Measurements from ENCODE around the gene TRIO. TPM values are rescaled to one million over a fixed set of nuclear protein-coding genes. Genes with fewer than 3 reads are reported as not detected.

The TRIO gene
- total and polyA plus RNA-seq, 2 donors (not counting 3 experiments of a cell fraction or from before 2014, with no cell fraction given), result 82.9 to 248 TPM

- peaks cover 26 to 30% of the 10 kb centered on the region in 2 experiments for H3K36me3 ChIP-seq (ENCODE audit: control insufficient read depth in 2 of 2, extremely low read depth in 1 of 2, insufficient read depth in 2 of 2, low read length in 2 of 2)
- CTCF ChIA-PET, result no interaction called here
- no peaks in the 10 kb centered on the region for H3K9me1 ChIP-seq (replicated peaks; ENCODE audit: control insufficient read depth, extremely low read depth, insufficient read depth, low read length)
- intact Hi-C loops (cut with micrococcal nuclease), result no loop called here
- H3K9me3 ChIP-seq (replicated peaks; ENCODE audit: control insufficient read depth, insufficient read depth, low read length), result no peaks in the 10 kb centered on the region
- H3K4me3 ChIP-seq (replicated peaks in 1 of 3; ENCODE audit: insufficient read depth in 1 of 3, low read depth in 1 of 3, low read length in 3 of 3), result no peak overlapping the region
- no peaks in the 10 kb centered on the region for H4K20me1 ChIP-seq (replicated peaks; ENCODE audit: control insufficient read depth, extremely low read depth, insufficient read depth, low read length)
- TF ChIP-seq FOS (IDR thresholded peaks at IDR 0.05; ENCODE audit: borderline replicate concordance, insufficient read depth, low read length), result no peak
- no peak for TF ChIP-seq JUN (IDR thresholded peaks at IDR 0.05; ENCODE audit: borderline replicate concordance, insufficient read depth, insufficient read length, low read depth)
- TF ChIP-seq EZH2 (IDR thresholded peaks at IDR 0.05; ENCODE audit: borderline replicate concordance, low read depth, low read length, severe bottlenecking), result no peak
- no peak for TF ChIP-seq MAX (IDR thresholded peaks at IDR 0.05; ENCODE audit: insufficient read depth, insufficient read length)
- TF ChIP-seq POLR2A (IDR thresholded peaks at IDR 0.05; ENCODE audit: low read depth, low read length), result no peak
- no peak for TF ChIP-seq MYC (IDR thresholded peaks at IDR 0.05; ENCODE audit: low read depth, low read length)
- TF ChIP-seq, protein P1, sequence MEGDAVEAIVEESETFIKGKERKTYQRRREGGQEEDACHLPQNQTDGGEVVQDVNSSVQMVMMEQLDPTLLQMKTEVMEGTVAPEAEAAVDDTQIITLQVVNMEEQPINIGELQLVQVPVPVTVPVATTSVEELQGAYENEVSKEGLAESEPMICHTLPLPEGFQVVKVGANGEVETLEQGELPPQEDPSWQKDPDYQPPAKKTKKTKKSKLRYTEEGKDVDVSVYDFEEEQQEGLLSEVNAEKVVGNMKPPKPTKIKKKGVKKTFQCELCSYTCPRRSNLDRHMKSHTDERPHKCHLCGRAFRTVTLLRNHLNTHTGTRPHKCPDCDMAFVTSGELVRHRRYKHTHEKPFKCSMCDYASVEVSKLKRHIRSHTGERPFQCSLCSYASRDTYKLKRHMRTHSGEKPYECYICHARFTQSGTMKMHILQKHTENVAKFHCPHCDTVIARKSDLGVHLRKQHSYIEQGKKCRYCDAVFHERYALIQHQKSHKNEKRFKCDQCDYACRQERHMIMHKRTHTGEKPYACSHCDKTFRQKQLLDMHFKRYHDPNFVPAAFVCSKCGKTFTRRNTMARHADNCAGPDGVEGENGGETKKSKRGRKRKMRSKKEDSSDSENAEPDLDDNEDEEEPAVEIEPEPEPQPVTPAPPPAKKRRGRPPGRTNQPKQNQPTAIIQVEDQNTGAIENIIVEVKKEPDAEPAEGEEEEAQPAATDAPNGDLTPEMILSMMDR (IDR thresholded peaks at IDR 0.05; ENCODE audit: extremely low read depth in 1 of 2, insufficient read depth in 1 of 2, low read depth in 1 of 2, low read length in 2 of 2), result no peak
- no peak for TF ChIP-seq POLR2AphosphoS5 (IDR thresholded peaks at IDR 0.05; ENCODE audit: insufficient read depth, low read depth, low read length)
- TF ChIP-seq GATA2 (IDR thresholded peaks at IDR 0.05; ENCODE audit: insufficient read depth, insufficient read length, low read depth, low read length), result no peak
- peaks cover 59% of the 10 kb centered on the region for H3K79me2 ChIP-seq (ENCODE audit: control insufficient read depth, insufficient read depth, low read length)
- H3K4me1 ChIP-seq (ENCODE audit: control insufficient read depth, extremely low read depth, insufficient read depth, low read length), result no peaks in the 10 kb centered on the region
- POLR2A ChIA-PET, result no interaction called here
- H3K9ac ChIP-seq (replicated peaks; ENCODE audit: extremely low read depth, insufficient read depth, low read length), result no peak overlapping the region
- no peak overlapping the region for H3K4me2 ChIP-seq (ENCODE audit: insufficient read depth, low read length)
- DNase-seq (ENCODE audit: low read depth, low spot score) (no peak), FAIRE-seq (no peak)
- H3K27me3 ChIP-seq (ENCODE audit: control insufficient read depth in 2 of 2, insufficient read depth in 2 of 2, low read length in 2 of 2), result no peaks in the 10 kb centered on the region
- no peak overlapping the region for H3K27ac ChIP-seq (ENCODE audit: insufficient read depth, low read depth, low read length)
- no TSS peak for BruUV-seq (replicated peaks)
- no peak overlapping the region for H2AFZ ChIP-seq (ENCODE audit: low read depth, low read length)
- dilution Hi-C loops (cut with MboI; ENCODE audit: extremely low pct_ligation_motif_present, low sequenced_read_pairs), result loop anchor here (25.0 kb wide), 1 partner anchor 308 kb away; no protein-coding TSS in a partner anchor
Measured at GRCh38 chr5:14295610-14296009, 152.5 kb downstream of the TRIO start.
